ENCODE data around the gene CLEC20A.

- TF ChIP-seq CTCF (IDR thresholded peaks at IDR 0.05) (no peak), ZFX (IDR thresholded peaks at IDR 0.05; ENCODE audit: borderline replicate concordance) (no peak)
These were observed 18.9 kb downstream of the CLEC20A start for GRCh38 chr1:178477841-178478240.
